Ecto neural progenitor cell (in vitro differentiated cells): ENCODE results near the gene WNT9A.

Source experiments
- DNase-seq: peaks from one replicate; pipeline ENCODE4 v3.0.0-alpha.2; 2018; ENCODE audit warnings: low spot score

WNT9A gene

GRCh38 chr1:227924168-227924832 is 23.4 kb downstream of the WNT9A start:
- DNase-seq: no peak

GRCh38 chr1:227923353-227924167 is 24.2 kb downstream of the WNT9A start:
- no peak for DNase-seq

GRCh38 chr1:227922501-227923352 is 25.0 kb downstream of the WNT9A start:
- DNase-seq: no peak

GRCh38 chr1:227921461-227922185 is 26.1 kb downstream of the WNT9A start:
- DNase-seq: no peak

GRCh38 chr1:227920896-227921295 is 26.8 kb downstream of the WNT9A start:
- DNase-seq: no peak

GRCh38 chr1:227920426-227920825 is 27.3 kb downstream of the WNT9A start:
- DNase-seq: no peak

- peak; percentile 83 for DNase-seq
Measured at GRCh38 chr1:227919906-227920305, 27.8 kb downstream of the WNT9A start.

- DNase-seq: no peak
Measured at GRCh38 chr1:227918736-227919135, 29.0 kb downstream of the WNT9A start.

GRCh38 chr1:227918083-227918700 is 29.5 kb downstream of the WNT9A start:
- no peak for DNase-seq

GRCh38 chr1:227917081-227917950 is 30.4 kb downstream of the WNT9A start:
- peak; percentile 84 for DNase-seq

GRCh38 chr1:227916655-227917054 is 31.1 kb downstream of the WNT9A start:
- DNase-seq: no peak

GRCh38 chr1:227915564-227916553 is 31.9 kb downstream of the WNT9A start:
- DNase-seq: no peak

GRCh38 chr1:227914801-227915563 is 32.8 kb downstream of the WNT9A start:
- DNase-seq: no peak

- no peak for DNase-seq
Measured at GRCh38 chr1:227913764-227914721, 33.7 kb downstream of the WNT9A start.

GRCh38 chr1:227913396-227913763 is 34.4 kb downstream of the WNT9A start:
- no peak for DNase-seq

- DNase-seq: no peak
Measured at GRCh38 chr1:227912866-227913265, 34.9 kb downstream of the WNT9A start.

- DNase-seq: no peak
Measured at GRCh38 chr1:227911376-227911775, 36.4 kb downstream of the WNT9A start.
